ENCODE results near the gene ICA1L.

ICA1L gene

GRCh38 chr2:202769201-202769600, 102.4 kb downstream of the ICA1L start:
- DNase-seq (ENCODE audit: low spot score): no peak
- TF ChIP-seq CTCF (IDR thresholded peaks at IDR 0.05; ENCODE audit: borderline replicate concordance, control extremely low read depth, extremely low read depth, insufficient read depth, missing control alignments): no peak
- in situ Hi-C loops (cut with MboI; ENCODE audit: low sequenced_read_pairs, unreplicated experiment): no loop called here

- DNase-seq (ENCODE audit: low spot score): no peak
- in situ Hi-C loops (cut with MboI; ENCODE audit: low sequenced_read_pairs, unreplicated experiment): no loop called here
- no peak for TF ChIP-seq CTCF (IDR thresholded peaks at IDR 0.05; ENCODE audit: borderline replicate concordance, control extremely low read depth, extremely low read depth, insufficient read depth, missing control alignments)
Measured at GRCh38 chr2:202768273-202768672, 103.3 kb downstream of the ICA1L start.

GRCh38 chr2:202765436-202765835, 106.1 kb downstream of the ICA1L start:
- TF ChIP-seq CTCF (IDR thresholded peaks at IDR 0.05; ENCODE audit: borderline replicate concordance, control extremely low read depth, extremely low read depth, insufficient read depth, missing control alignments): no peak
- DNase-seq (ENCODE audit: low spot score): no peak
- in situ Hi-C loops (cut with MboI; ENCODE audit: low sequenced_read_pairs, unreplicated experiment): no loop called here

GRCh38 chr2:202764991-202765390, 106.6 kb downstream of the ICA1L start:
- DNase-seq (ENCODE audit: low spot score): no peak
- in situ Hi-C loops (cut with MboI; ENCODE audit: low sequenced_read_pairs, unreplicated experiment): no loop called here
- TF ChIP-seq CTCF (IDR thresholded peaks at IDR 0.05; ENCODE audit: borderline replicate concordance, control extremely low read depth, extremely low read depth, insufficient read depth, missing control alignments): no peak

GRCh38 chr2:202763916-202764315, 107.7 kb downstream of the ICA1L start:
- in situ Hi-C loops (cut with MboI; ENCODE audit: low sequenced_read_pairs, unreplicated experiment): no loop called here
- DNase-seq (ENCODE audit: low spot score): no peak

GRCh38 chr2:202762556-202762955, 109.0 kb downstream of the ICA1L start:
- DNase-seq (ENCODE audit: low spot score): no peak
- TF ChIP-seq CTCF (IDR thresholded peaks at IDR 0.05; ENCODE audit: borderline replicate concordance, control extremely low read depth, extremely low read depth, insufficient read depth, missing control alignments): no peak
- in situ Hi-C loops (cut with MboI; ENCODE audit: low sequenced_read_pairs, unreplicated experiment): no loop called here

More at GRCh38 chr2:202763916-202764315, 107.7 kb downstream of the ICA1L start:
- no peak for TF ChIP-seq CTCF (IDR thresholded peaks at IDR 0.05; ENCODE audit: borderline replicate concordance, control extremely low read depth, extremely low read depth, insufficient read depth, missing control alignments)

- DNase-seq (ENCODE audit: low spot score): no peak
- in situ Hi-C loops (cut with MboI; ENCODE audit: low sequenced_read_pairs, unreplicated experiment): no loop called here
- TF ChIP-seq CTCF (IDR thresholded peaks at IDR 0.05; ENCODE audit: borderline replicate concordance, control extremely low read depth, extremely low read depth, insufficient read depth, missing control alignments): no peak
Measured at GRCh38 chr2:202760848-202761247, 110.7 kb downstream of the ICA1L start.

Data from GM13976 (cell line).